ENCODE data around the gene PUDP.

GRCh38 chrX:7149411-7149810 lies 1.5 kb upstream of the PUDP start:
- TF ChIP-seq POLR2A (IDR thresholded peaks at IDR 0.05; ENCODE audit: low read depth, low read length) (no peak), POLR2AphosphoS5 (IDR thresholded peaks at IDR 0.05; ENCODE audit: low read depth, low read length) (no peak)

All from GM12892 (cell line).